ENCODE results near the gene FAM47E. TPM values are rescaled to one million over a fixed set of nuclear protein-coding genes. Genes with fewer than 3 reads are reported as not detected.

Gene FAM47E
- 5.1 and 6.1 TPM in 2 replicates for total RNA-seq

GRCh38 chr4:76251441-76252270 is at the start of gene FAM47E:
TSS of gene FAM47E (plus strand) at chr4:76251721. CDS start at chr4:76251747, 26 bp downstream.

GRCh38 chr4:76213415-76214176 is 37.9 kb upstream of the FAM47E start, which contains the start of gene SCARB2:
TSS of gene SCARB2 (minus strand) at chr4:76213824. CDS start at chr4:76213543, 281 bp downstream.

GRCh38 chr4:76305971-76306881 is 54.7 kb downstream of the FAM47E start, which contains the start of gene STBD1:
TSS of gene STBD1 (plus strand) at chr4:76306733. CDS start at chr4:76306770, 37 bp downstream.

Other genes with a start within 250 kb of the FAM47E start
- not detected in 2 replicates for gene CXCL9, start 244.2 kb upstream of the FAM47E start, total RNA-seq
- not detected in 2 replicates for gene CXCL10, start 228.2 kb upstream of the FAM47E start, total RNA-seq
- not detected in 2 replicates for gene CXCL11, start 215.7 kb upstream of the FAM47E start, total RNA-seq
- gene ART3, start 177.0 kb upstream of the FAM47E start, total RNA-seq, result not detected in 2 replicates
- gene NUP54, start 103.3 kb upstream of the FAM47E start, total RNA-seq, result 58.3 and 59.0 TPM in 2 replicates
- gene SCARB2, start 37.9 kb upstream of the FAM47E start, total RNA-seq, result 299 and 305 TPM in 2 replicates
- 10.3 TPM in 2 replicates for gene STBD1, start 55.0 kb downstream of the FAM47E start, total RNA-seq
- gene CCDC158, start 169.4 kb downstream of the FAM47E start, total RNA-seq, result 6.7 and 6.9 TPM in 2 replicates
- 18.3 and 18.4 TPM in 2 replicates for gene SHROOM3, start 183.5 kb downstream of the FAM47E start, total RNA-seq

All from articular chondrocyte of knee joint (primary cell).